H7 (cell line): ENCODE measurements around the gene CEACAM6. TPM values are rescaled to one million over a fixed set of nuclear protein-coding genes. Genes with fewer than 3 reads are reported as not detected.
"Not testable (repeated sequence)": the region's sequence is repeated elsewhere in the genome, so short reads cannot be mapped to it uniquely, and the experiment has no call there.

Experiments used
- DNase-seq: peaks from one replicate; pipeline ENCODE4 v3.0.0; 2012
- H3K27me3 ChIP-seq: 2 replicates; pipeline ENCODE4 v1.6.0; 2011; ENCODE audit warnings: mild to moderate bottlenecking, low read length; ENCODE audit not compliant: control insufficient read depth, insufficient read depth
- H3K36me3 ChIP-seq: replicated peaks from 2 replicates; pipeline ENCODE4 v1.5.1; 2011; ENCODE audit warnings: low read length; ENCODE audit not compliant: control insufficient read depth, insufficient read depth
- H3K4me3 ChIP-seq: 2 replicates; pipeline ENCODE4 v1.5.1; 2011; ENCODE audit warnings: low read depth, mild to moderate bottlenecking, control low read depth, low read length, moderate library complexity; ENCODE audit not compliant: insufficient read depth
- total RNA-seq: library from RNA; depleted of rRNA; stranded (reverse); fragments of >200 nt; shearing (Covaris generic); gene quantifications from 2 replicates; pipeline ENCODE4 v1.2.3, GENCODE V29; 2014

The CEACAM6 gene
- total RNA-seq, 1 experiment from 2014 or later: not detected

DNA sequence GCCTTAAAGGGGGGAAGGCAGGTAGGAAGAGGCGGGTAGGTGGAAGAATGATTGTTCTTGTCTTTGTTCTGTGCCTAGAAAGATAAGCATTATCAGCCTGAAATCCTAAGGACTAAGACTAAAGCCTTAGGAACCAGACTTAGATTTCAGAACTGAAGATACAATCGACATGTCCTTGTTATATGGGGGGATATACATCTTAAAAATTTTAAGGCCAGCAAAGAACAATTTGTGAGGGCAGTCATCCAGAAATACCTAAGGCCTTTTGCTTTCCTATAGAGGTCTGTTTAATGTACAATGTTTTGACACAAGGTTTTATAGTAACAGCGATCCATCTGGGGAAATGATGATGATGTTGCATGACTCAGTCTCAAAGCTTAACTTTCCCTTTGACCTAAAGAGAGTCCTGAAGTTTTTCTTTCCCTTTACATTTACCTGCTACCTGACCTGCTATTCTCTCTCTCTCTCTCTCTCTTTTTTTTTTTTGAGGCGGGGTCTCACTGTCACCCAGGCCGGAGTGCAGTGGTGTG, 20.2 kb upstream of the CEACAM6 start:
- no peak for DNase-seq
- no peaks in the 10 kb centered on the region for H3K27me3 ChIP-seq
- H3K36me3 ChIP-seq: no peaks in the 10 kb centered on the region
- H3K4me3 ChIP-seq: no peak overlapping the region

DNA sequence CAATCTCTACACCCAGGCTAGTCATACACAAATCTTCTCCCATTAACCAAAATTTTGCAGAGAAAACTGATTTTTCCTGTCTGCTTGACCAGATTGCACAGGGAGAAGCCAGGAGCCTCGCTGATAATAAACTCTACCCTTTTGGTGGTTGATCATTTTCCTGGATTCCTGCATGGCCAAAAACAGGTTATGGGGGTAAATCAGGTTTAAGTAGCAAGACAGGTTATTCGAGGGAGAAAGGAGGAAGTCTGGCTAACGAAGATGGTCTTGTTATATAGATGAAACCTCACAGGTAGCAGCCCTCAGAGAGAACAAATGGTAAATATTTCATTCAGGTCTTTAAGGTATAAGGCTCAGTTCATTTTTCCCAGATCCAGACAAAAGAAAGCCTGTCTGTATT, 16.0 kb upstream of the CEACAM6 start:
- H3K4me3 ChIP-seq: no peak overlapping the region
- H3K36me3 ChIP-seq: no peaks in the 10 kb centered on the region
- DNase-seq: no peak
- no peaks in the 10 kb centered on the region for H3K27me3 ChIP-seq

DNA sequence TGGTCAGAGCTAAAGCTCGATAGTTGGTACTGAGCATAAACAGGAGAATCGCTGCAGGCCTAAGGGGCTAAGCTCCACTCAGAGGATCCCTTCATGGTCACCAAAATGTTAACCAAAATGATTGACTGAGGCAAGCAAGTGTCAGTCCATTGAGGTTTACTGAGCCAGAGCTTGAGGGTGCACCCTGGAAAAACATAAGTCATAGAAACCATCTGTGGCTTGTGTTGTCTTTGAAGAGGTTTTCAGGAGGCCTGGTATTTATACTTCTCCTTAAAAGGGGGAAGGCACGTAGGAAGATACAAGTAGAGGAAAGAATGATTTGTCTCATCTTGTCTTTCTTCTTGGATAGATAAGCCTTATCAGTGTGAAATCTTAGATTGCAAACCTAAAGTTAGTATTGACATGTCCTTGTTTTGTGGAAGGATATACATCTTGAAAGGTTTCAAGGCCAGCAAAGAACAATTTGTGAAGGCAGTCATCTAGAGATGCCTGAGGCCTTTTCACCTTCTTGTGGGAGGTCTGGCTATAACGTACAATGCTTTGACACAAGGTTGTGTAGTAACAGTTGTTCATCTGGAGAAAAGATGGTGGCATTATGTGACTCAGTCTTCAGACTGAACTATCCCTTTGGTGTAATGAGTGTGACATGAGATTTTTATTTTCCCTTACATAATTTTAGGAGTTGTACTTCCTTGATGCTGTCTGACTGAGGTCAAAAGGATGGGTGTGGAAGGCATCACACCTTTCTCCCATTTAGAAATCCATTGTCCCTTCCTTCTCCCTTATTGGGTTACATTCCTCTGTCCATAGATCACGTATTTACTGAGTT, 14.7 kb upstream of the CEACAM6 start:
- Histone ChIP-seq H3K27me3 (no peaks in the 10 kb centered on the region), H3K4me3 (no peak overlapping the region), H3K36me3 (no peaks in the 10 kb centered on the region)
- DNase-seq: no peak

DNA sequence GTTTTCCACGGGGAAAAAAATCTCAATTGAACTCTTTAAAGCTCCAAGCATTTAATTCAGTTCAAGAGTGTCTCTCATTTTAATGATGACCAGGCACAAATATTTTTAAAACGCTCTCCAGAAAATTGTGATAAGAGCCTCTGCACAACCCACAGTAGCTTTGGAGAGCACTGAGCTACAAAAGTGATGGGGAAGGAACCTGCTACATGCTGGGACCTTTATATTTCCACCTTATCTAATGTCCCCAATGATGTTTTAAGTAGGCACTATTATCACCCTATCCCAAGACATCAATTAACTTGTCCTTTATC, 14.1 kb upstream of the CEACAM6 start:
- H3K36me3 ChIP-seq: no peaks in the 10 kb centered on the region
- no peak for DNase-seq
- H3K27me3 ChIP-seq: no peaks in the 10 kb centered on the region
- H3K4me3 ChIP-seq: no peak overlapping the region

DNA sequence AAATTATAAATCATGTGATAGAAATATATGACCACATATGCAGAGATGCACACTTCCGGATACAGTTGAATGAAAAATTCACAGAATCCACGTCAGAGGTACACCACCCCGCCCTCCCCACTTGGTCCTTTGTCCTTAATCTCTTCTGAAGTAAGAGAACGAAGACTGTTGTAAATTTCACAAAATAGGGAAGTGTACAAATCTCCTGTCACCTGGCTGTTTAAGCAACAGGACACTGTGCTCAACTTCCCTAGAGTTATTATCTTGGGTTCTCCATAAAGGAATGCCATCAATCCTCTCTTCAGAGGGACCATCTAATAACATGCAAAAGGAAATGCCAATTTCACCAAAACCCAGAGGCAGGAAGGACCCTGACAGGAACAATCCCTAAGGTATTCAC, 10.5 kb upstream of the CEACAM6 start:
- no peaks in the 10 kb centered on the region for H3K36me3 ChIP-seq
- no peak for DNase-seq

DNA sequence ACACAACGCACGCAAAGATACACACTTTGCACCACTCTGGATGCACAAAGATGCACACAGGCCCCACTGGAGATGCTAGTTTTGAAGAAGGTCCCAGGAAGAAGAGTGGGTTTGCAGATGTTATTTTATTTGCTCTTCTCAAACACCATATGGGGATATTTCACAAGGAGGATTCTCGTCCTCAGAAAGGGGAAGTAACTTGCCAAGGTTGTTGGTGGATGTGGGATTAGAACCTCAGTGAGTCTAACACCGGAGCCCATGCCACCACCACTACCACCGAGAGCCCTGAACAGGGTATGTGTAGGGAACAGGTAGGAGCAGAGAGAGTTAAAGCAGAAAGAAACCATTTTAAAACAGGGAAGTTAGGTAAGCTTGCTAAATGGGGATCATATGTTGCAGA, 9.6 kb upstream of the CEACAM6 start:
- no peaks in the 10 kb centered on the region for H3K27me3 ChIP-seq
- no peaks in the 10 kb centered on the region for H3K36me3 ChIP-seq
- no peak overlapping the region for H3K4me3 ChIP-seq
- no peak for DNase-seq

More for the DNA sequence above, 10.5 kb upstream of the CEACAM6 start:
- Histone ChIP-seq H3K27me3 (no peaks in the 10 kb centered on the region), H3K4me3 (no peak overlapping the region)

DNA sequence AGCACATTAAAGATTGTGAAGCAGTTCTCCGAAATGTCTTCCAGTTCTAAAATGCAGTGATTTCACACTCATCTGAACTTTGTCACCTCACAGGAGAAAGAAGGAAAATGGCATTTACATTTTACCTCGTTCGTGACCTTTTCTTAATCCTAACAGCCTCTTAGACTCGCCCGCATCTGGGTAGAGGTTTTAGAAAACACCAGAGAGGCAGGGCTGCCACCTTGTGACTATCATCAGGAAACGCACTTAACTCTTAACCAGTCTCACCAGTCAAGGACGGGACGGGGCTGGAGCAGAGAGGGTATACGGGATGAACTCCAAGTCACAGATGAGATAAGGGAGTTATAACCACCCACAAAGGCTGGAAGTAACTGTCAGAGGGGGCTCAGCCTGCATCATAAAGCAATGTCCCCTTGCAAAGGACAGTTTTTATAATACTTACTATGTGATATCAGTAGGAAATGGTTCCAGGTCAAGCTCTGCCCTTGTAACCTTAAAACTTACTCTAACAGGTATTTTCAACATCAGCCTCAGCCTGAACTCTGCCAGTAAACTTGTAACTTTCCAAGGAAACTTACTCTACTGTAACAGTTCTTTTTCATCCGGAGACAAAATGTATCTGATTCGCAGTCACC, 8.6 kb upstream of the CEACAM6 start:
- no peaks in the 10 kb centered on the region for H3K27me3 ChIP-seq
- H3K36me3 ChIP-seq: no peaks in the 10 kb centered on the region
- DNase-seq: peak; percentile 72
- no peak overlapping the region for H3K4me3 ChIP-seq

DNA sequence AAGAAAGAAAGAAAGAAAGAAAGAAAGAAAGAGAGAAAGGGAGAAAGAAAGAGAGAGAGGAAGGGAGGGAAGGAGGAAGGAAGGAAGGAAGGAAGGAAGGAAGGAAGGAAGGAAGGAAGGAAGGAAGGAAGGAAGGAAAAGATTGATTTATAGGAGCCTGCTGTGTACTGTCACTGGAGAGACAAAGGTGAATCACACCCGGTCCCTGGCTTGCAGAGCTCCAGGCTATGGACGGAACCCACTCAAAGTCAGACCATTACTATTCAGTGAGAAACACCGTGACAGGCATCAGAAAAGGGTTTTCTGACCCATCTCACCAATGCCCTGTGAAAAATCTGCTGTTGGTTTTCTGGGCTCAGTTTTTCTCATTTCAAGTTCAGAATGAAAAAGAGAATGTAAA, 7.3 kb upstream of the CEACAM6 start:
- DNase-seq: no peak
- Histone ChIP-seq H3K27me3 (no peaks in the 10 kb centered on the region), H3K4me3 (no peak overlapping the region), H3K36me3 (no peaks in the 10 kb centered on the region)

DNA sequence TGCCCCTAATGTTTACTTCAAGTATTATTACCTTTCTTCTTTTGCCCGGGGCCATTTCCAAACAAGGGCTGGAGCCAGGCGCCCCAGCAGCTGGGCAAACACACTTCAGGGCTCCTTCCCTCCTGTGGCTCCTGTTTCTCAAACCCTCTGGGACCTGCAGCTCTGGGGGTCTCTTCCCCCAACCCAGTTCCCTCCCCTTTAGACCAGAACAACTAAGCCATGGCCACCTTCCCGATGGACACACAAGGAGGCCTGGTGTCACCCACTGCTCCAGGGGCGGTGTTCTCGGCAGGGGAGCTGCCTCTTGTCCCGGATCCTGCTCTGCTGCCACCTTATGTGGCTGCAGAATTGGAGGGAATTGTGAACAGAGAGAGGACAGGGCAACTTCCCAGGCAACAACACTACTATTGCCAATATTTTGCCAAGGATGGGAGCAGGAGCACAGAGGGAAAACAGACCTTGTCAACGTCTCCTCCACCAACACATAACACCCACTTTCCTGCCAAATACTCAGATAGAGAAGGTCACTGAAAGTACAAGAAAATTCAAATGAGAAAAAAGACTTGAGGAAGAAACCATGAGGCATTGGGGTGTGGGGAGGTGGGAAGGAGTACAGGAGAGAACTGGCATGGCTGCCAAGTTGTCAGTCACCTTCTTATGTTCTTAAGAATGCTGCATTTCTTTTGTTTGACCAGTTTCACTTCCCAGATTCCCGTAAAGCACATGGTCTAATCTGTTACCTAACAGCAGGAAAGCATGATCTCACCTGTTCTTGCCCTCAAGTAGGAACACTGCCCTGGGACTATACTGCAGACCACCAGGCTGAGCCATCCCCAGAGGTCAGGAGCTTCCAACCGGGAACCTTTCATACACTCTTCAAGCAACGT, 4.8 kb upstream of the CEACAM6 start:
- H3K27me3 ChIP-seq, H3K4me3 ChIP-seq, DNase-seq, H3K36me3 ChIP-seq: not testable (repeated sequence)

DNA sequence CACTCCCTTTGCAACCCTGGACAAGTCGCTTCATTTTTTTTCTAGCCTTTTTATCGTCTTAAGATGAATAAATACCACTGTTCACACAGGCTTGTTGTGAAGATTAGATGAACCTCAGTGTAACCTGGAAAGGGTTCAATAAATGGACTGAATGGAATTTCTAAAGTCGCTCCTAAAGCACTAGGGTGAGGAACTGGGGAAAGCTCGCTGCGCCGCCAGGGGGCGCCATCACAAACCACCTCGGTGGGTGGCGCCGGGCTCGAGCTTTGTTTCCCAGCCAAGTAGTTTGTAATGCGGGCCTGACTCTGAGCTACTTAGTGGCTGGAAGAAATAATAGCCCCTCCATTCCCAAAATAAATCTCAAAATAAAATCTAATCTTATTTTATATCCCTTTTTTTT, 2.2 kb upstream of the CEACAM6 start:
- Histone ChIP-seq H3K4me3 (no peak overlapping the region), H3K36me3 (no peaks in the 10 kb centered on the region), H3K27me3 (no peaks in the 10 kb centered on the region)
- peak; percentile 75 for DNase-seq

DNA sequence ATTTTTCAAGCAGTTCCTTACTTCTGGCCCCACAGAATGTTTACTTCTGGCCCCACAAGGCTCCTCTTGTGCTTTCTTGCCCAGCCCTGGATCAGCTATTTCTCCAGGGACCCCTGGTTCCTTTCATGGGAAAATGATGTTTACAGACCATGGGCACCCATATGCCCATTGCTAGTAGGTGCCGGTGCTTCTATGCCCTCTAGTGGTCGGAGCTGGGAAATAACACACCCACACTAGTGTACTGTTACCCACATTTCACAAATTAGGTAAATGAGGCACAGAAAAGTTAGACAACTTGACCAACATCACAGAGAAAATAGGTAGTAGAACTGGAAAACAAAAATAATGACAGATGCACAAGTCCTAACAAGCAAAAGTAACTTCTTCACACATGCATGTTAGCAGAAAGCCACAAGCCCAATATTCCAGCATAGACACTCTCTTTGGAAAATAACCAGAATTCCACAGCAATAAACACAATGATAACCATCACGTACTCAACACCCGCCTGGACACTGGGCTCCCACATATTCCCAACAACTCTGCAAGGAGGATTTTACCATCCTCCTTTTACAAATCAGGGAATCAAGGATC, 1.3 kb upstream of the CEACAM6 start:
- DNase-seq: peak; percentile 49
- Histone ChIP-seq H3K27me3 (no peaks in the 10 kb centered on the region), H3K36me3 (no peaks in the 10 kb centered on the region), H3K4me3 (no peak overlapping the region)

DNA sequence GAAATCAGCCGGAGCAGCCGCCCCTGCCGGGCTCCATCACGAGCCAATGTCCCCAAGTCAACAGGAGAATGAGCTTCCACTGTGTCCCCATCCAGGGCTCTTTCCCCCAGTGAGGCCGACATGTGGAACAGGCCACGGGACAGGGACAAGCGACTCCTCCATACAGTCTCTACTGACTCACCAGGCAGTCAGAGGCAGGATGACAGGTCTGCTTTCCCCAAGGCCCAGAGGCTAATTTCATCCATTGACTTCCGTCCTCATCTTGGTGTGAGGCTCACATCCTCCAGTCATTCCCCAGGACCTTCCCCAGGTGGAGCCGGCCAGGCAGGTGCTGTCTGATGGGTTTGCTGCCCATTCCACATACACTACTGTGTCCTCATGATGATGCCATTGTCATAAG, 3.5 kb downstream of the CEACAM6 start:
- Histone ChIP-seq H3K4me3 (no peak overlapping the region), H3K36me3 (no peaks in the 10 kb centered on the region), H3K27me3 (no peaks in the 10 kb centered on the region)
- DNase-seq: no peak

DNA sequence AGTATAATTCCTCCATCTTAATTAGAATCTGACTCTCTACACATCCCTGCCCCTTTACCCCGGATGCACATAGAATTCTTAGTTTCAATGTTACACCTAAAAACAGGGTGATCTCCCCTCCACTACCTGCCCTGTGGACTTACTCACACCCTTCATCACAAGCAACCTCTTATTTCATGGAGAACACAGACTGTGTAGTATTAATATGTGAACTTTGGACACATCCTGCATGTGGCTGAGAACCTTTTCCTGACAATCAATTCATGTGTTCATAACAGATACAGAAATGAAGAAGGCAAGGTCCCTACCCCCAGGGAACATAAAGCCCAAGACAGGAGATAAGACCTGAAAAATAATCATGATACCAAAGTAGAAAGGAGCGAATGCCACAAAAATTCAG, 11.8 kb downstream of the CEACAM6 start:
- Histone ChIP-seq H3K36me3 (no peaks in the 10 kb centered on the region), H3K4me3 (no peak overlapping the region)
- no peak for DNase-seq

DNA sequence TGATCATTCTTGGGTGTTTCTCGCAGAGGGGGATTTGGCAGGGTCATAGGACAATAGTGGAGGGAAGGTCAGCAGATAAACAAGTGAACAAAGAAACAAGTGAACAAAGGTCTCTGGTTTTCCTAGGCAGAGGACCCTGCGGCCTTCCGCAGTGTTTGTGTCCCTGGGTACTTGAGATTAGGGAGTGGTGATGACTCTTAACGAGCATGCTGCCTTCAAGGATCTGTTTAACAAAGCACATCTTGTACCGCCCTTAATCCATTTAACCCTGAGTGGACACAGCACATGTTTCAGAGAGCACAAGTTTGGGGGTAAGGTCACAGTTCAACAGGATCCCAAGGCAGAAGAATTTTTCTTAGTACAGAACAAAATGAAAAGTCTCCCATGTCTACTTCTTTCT, 12.8 kb downstream of the CEACAM6 start:
- not testable (repeated sequence) for H3K4me3 ChIP-seq, H3K36me3 ChIP-seq, H3K27me3 ChIP-seq, DNase-seq

More for the DNA sequence above, 11.8 kb downstream of the CEACAM6 start:
- H3K27me3 ChIP-seq: no peaks in the 10 kb centered on the region
